ENCODE data around the gene TMEM134.

TMEM134 gene

GRCh38 chr11:67440229-67441097, 28.6 kb downstream of the TMEM134 start:
- H3K36me3 ChIP-seq (ENCODE audit: insufficient read depth, low read length) = no peaks in the 10 kb centered on the region
- H2AFZ ChIP-seq (ENCODE audit: low read length, unreplicated experiment) = no peak overlapping the region
- peaks cover 6% of the 10 kb centered on the region for H3K79me2 ChIP-seq (ENCODE audit: control insufficient read depth, insufficient read depth, low read length, unreplicated experiment)
- no peaks in the 10 kb centered on the region for H3K27me3 ChIP-seq (ENCODE audit: insufficient read depth, low read length)
- no peak overlapping the region for H3K4me3 ChIP-seq (ENCODE audit: low read depth, low read length)
- peaks cover 7% of the 10 kb centered on the region for H3K4me1 ChIP-seq (ENCODE audit: control insufficient read depth, insufficient read depth, low read length, unreplicated experiment)
- no peak overlapping the region for H3K27ac ChIP-seq (ENCODE audit: low read depth, low read length)

- Histone ChIP-seq H2AFZ (ENCODE audit: low read length, unreplicated experiment) (no peak overlapping the region), H3K4me3 (ENCODE audit: low read depth, low read length) (no peak overlapping the region), H3K4me1 (ENCODE audit: control insufficient read depth, insufficient read depth, low read length, unreplicated experiment) (peaks cover 7% of the 10 kb centered on the region), H3K79me2 (ENCODE audit: control insufficient read depth, insufficient read depth, low read length, unreplicated experiment) (peaks cover 6% of the 10 kb centered on the region), H3K36me3 (ENCODE audit: insufficient read depth, low read length) (no peaks in the 10 kb centered on the region), H3K27me3 (ENCODE audit: insufficient read depth, low read length) (no peaks in the 10 kb centered on the region), H3K27ac (ENCODE audit: low read depth, low read length) (no peak overlapping the region)
Observed at GRCh38 chr11:67439321-67440228, 29.5 kb downstream of the TMEM134 start.

- H3K4me3 ChIP-seq (ENCODE audit: low read depth, low read length) = no peak overlapping the region
- no peak overlapping the region for H2AFZ ChIP-seq (ENCODE audit: low read length, unreplicated experiment)
- H3K27me3 ChIP-seq (ENCODE audit: insufficient read depth, low read length) = no peaks in the 10 kb centered on the region
- peaks cover 6% of the 10 kb centered on the region for H3K79me2 ChIP-seq (ENCODE audit: control insufficient read depth, insufficient read depth, low read length, unreplicated experiment)
- H3K27ac ChIP-seq (ENCODE audit: low read depth, low read length) = no peak overlapping the region
- peaks cover 7% of the 10 kb centered on the region for H3K4me1 ChIP-seq (ENCODE audit: control insufficient read depth, insufficient read depth, low read length, unreplicated experiment)
- no peaks in the 10 kb centered on the region for H3K36me3 ChIP-seq (ENCODE audit: insufficient read depth, low read length)
Observed at GRCh38 chr11:67438158-67438902, 30.7 kb downstream of the TMEM134 start.

- H3K79me2 ChIP-seq (ENCODE audit: control insufficient read depth, insufficient read depth, low read length, unreplicated experiment) = peaks cover 3% of the 10 kb centered on the region
- no peak overlapping the region for H3K4me3 ChIP-seq (ENCODE audit: low read depth, low read length)
- H2AFZ ChIP-seq (ENCODE audit: low read length, unreplicated experiment) = no peak overlapping the region
- no peak overlapping the region for H3K27ac ChIP-seq (ENCODE audit: low read depth, low read length)
- peaks cover 7% of the 10 kb centered on the region for H3K4me1 ChIP-seq (ENCODE audit: control insufficient read depth, insufficient read depth, low read length, unreplicated experiment)
- no peaks in the 10 kb centered on the region for H3K27me3 ChIP-seq (ENCODE audit: insufficient read depth, low read length)
- H3K36me3 ChIP-seq (ENCODE audit: insufficient read depth, low read length) = no peaks in the 10 kb centered on the region
Observed at GRCh38 chr11:67437809-67438157, 31.3 kb downstream of the TMEM134 start.

- no peaks in the 10 kb centered on the region for H3K36me3 ChIP-seq (ENCODE audit: insufficient read depth, low read length)
Observed at GRCh38 chr11:67437082-67437808, 31.8 kb downstream of the TMEM134 start, which contains the start of gene PTPRCAP. TSS of gene PTPRCAP (minus strand) at chr11:67437682. CDS start at chr11:67437619, 63 bp downstream.

GRCh38 chr11:67436459-67437081, 32.5 kb downstream of the TMEM134 start:
- no peak overlapping the region for H3K27ac ChIP-seq (ENCODE audit: low read depth, low read length)
- H3K79me2 ChIP-seq (ENCODE audit: control insufficient read depth, insufficient read depth, low read length, unreplicated experiment) = no peaks in the 10 kb centered on the region
- no peak overlapping the region for H2AFZ ChIP-seq (ENCODE audit: low read length, unreplicated experiment)
- no peaks in the 10 kb centered on the region for H3K27me3 ChIP-seq (ENCODE audit: insufficient read depth, low read length)
- no peak overlapping the region for H3K4me3 ChIP-seq (ENCODE audit: low read depth, low read length)
- no peaks in the 10 kb centered on the region for H3K36me3 ChIP-seq (ENCODE audit: insufficient read depth, low read length)
- no peaks in the 10 kb centered on the region for H3K4me1 ChIP-seq (ENCODE audit: control insufficient read depth, insufficient read depth, low read length, unreplicated experiment)

More at GRCh38 chr11:67437082-67437808, 31.8 kb downstream of the TMEM134 start, which contains the start of gene PTPRCAP:
- Histone ChIP-seq H3K79me2 (ENCODE audit: control insufficient read depth, insufficient read depth, low read length, unreplicated experiment) (no peaks in the 10 kb centered on the region), H3K4me3 (ENCODE audit: low read depth, low read length) (no peak within 1 kb of the TSS), H2AFZ (ENCODE audit: low read length, unreplicated experiment) (no peak within 1 kb of the TSS), H3K4me1 (ENCODE audit: control insufficient read depth, insufficient read depth, low read length, unreplicated experiment) (peaks cover 1% of the 10 kb centered on the region), H3K27me3 (ENCODE audit: insufficient read depth, low read length) (no peaks in the 10 kb centered on the region), H3K27ac (ENCODE audit: low read depth, low read length) (no peak within 1 kb of the TSS)

GRCh38 chr11:67435727-67436458, 33.2 kb downstream of the TMEM134 start:
- Histone ChIP-seq H2AFZ (ENCODE audit: low read length, unreplicated experiment) (no peak overlapping the region), H3K4me3 (ENCODE audit: low read depth, low read length) (no peak overlapping the region), H3K79me2 (ENCODE audit: control insufficient read depth, insufficient read depth, low read length, unreplicated experiment) (no peaks in the 10 kb centered on the region), H3K27ac (ENCODE audit: low read depth, low read length) (no peak overlapping the region), H3K4me1 (ENCODE audit: control insufficient read depth, insufficient read depth, low read length, unreplicated experiment) (no peaks in the 10 kb centered on the region), H3K27me3 (ENCODE audit: insufficient read depth, low read length) (no peaks in the 10 kb centered on the region), H3K36me3 (ENCODE audit: insufficient read depth, low read length) (no peaks in the 10 kb centered on the region)

GRCh38 chr11:67435031-67435726, 33.9 kb downstream of the TMEM134 start:
- H3K4me3 ChIP-seq (ENCODE audit: low read depth, low read length) = no peak overlapping the region
- H3K27me3 ChIP-seq (ENCODE audit: insufficient read depth, low read length) = no peaks in the 10 kb centered on the region
- H3K36me3 ChIP-seq (ENCODE audit: insufficient read depth, low read length) = no peaks in the 10 kb centered on the region
- H3K79me2 ChIP-seq (ENCODE audit: control insufficient read depth, insufficient read depth, low read length, unreplicated experiment) = peaks cover under 1% of the 10 kb centered on the region
- H3K4me1 ChIP-seq (ENCODE audit: control insufficient read depth, insufficient read depth, low read length, unreplicated experiment) = no peaks in the 10 kb centered on the region
- no peak overlapping the region for H2AFZ ChIP-seq (ENCODE audit: low read length, unreplicated experiment)
- no peak overlapping the region for H3K27ac ChIP-seq (ENCODE audit: low read depth, low read length)

- no peak overlapping the region for H3K27ac ChIP-seq (ENCODE audit: low read depth, low read length)
- no peaks in the 10 kb centered on the region for H3K36me3 ChIP-seq (ENCODE audit: insufficient read depth, low read length)
- no peak overlapping the region for H3K4me3 ChIP-seq (ENCODE audit: low read depth, low read length)
- no peaks in the 10 kb centered on the region for H3K27me3 ChIP-seq (ENCODE audit: insufficient read depth, low read length)
- peaks cover 3% of the 10 kb centered on the region for H3K4me1 ChIP-seq (ENCODE audit: control insufficient read depth, insufficient read depth, low read length, unreplicated experiment)
- H3K79me2 ChIP-seq (ENCODE audit: control insufficient read depth, insufficient read depth, low read length, unreplicated experiment) = peaks cover 5% of the 10 kb centered on the region
- no peak overlapping the region for H2AFZ ChIP-seq (ENCODE audit: low read length, unreplicated experiment)
Observed at GRCh38 chr11:67434395-67434881, 34.6 kb downstream of the TMEM134 start.
